ENCODE data around the gene DZIP1L. TPM values are rescaled to one million over a fixed set of nuclear protein-coding genes. Genes with fewer than 3 reads are reported as not detected.

The DZIP1L gene
- total RNA-seq, 1 donor from 2014 or later: 6.6 TPM

- H3K27me3 ChIP-seq (ENCODE audit: control insufficient read depth, insufficient read depth, low read length): no peaks in the 10 kb centered on the region
- H3K4me3 ChIP-seq (ENCODE audit: low read depth, low read length): no peak overlapping the region
- H3K36me3 ChIP-seq (ENCODE audit: control insufficient read depth, insufficient read depth, low read length): no peaks in the 10 kb centered on the region
- DNase-seq (ENCODE audit: low read depth): no peak
- no peak for TF ChIP-seq CTCF (IDR thresholded peaks at IDR 0.05; ENCODE audit: insufficient read depth, low read length, poor library complexity, severe bottlenecking)
Observed at GRCh38 chr3:138033202-138033691, 82.2 kb downstream of the DZIP1L start.

- H3K36me3 ChIP-seq (ENCODE audit: control insufficient read depth, insufficient read depth, low read length): no peaks in the 10 kb centered on the region
- no peaks in the 10 kb centered on the region for H3K27me3 ChIP-seq (ENCODE audit: control insufficient read depth, insufficient read depth, low read length)
- DNase-seq (ENCODE audit: low read depth): no peak
- H3K4me3 ChIP-seq (ENCODE audit: low read depth, low read length): no peak overlapping the region
- TF ChIP-seq CTCF (IDR thresholded peaks at IDR 0.05; ENCODE audit: insufficient read depth, low read length, poor library complexity, severe bottlenecking): no peak
Observed at GRCh38 chr3:138032567-138032966, 82.8 kb downstream of the DZIP1L start.

GRCh38 chr3:138031536-138031935 lies 83.9 kb downstream of the DZIP1L start:
- TF ChIP-seq CTCF (IDR thresholded peaks at IDR 0.05; ENCODE audit: insufficient read depth, low read length, poor library complexity, severe bottlenecking): no peak
- no peak overlapping the region for H3K4me3 ChIP-seq (ENCODE audit: low read depth, low read length)
- H3K27me3 ChIP-seq (ENCODE audit: control insufficient read depth, insufficient read depth, low read length): no peaks in the 10 kb centered on the region
- no peaks in the 10 kb centered on the region for H3K36me3 ChIP-seq (ENCODE audit: control insufficient read depth, insufficient read depth, low read length)
- DNase-seq (ENCODE audit: low read depth): no peak

- Histone ChIP-seq H3K27me3 (ENCODE audit: control insufficient read depth, insufficient read depth, low read length) (no peaks in the 10 kb centered on the region), H3K4me3 (ENCODE audit: low read depth, low read length) (no peak overlapping the region), H3K36me3 (ENCODE audit: control insufficient read depth, insufficient read depth, low read length) (no peaks in the 10 kb centered on the region)
- TF ChIP-seq CTCF (IDR thresholded peaks at IDR 0.05; ENCODE audit: insufficient read depth, low read length, poor library complexity, severe bottlenecking): no peak
- DNase-seq (ENCODE audit: low read depth): no peak
Observed at GRCh38 chr3:138030734-138031280, 84.6 kb downstream of the DZIP1L start.

GRCh38 chr3:138027821-138028220 lies 87.6 kb downstream of the DZIP1L start:
- no peak overlapping the region for H3K4me3 ChIP-seq (ENCODE audit: low read depth, low read length)
- TF ChIP-seq CTCF (IDR thresholded peaks at IDR 0.05; ENCODE audit: insufficient read depth, low read length, poor library complexity, severe bottlenecking): no peak
- DNase-seq (ENCODE audit: low read depth): no peak
- H3K36me3 ChIP-seq (ENCODE audit: control insufficient read depth, insufficient read depth, low read length): no peaks in the 10 kb centered on the region
- H3K27me3 ChIP-seq (ENCODE audit: control insufficient read depth, insufficient read depth, low read length): no peaks in the 10 kb centered on the region

- H3K4me3 ChIP-seq (ENCODE audit: low read depth, low read length): no peak overlapping the region
- no peak for DNase-seq (ENCODE audit: low read depth)
- H3K36me3 ChIP-seq (ENCODE audit: control insufficient read depth, insufficient read depth, low read length): no peaks in the 10 kb centered on the region
- no peaks in the 10 kb centered on the region for H3K27me3 ChIP-seq (ENCODE audit: control insufficient read depth, insufficient read depth, low read length)
- TF ChIP-seq CTCF (IDR thresholded peaks at IDR 0.05; ENCODE audit: insufficient read depth, low read length, poor library complexity, severe bottlenecking): no peak
Observed at GRCh38 chr3:138025553-138025952, 89.9 kb downstream of the DZIP1L start.

Data from kidney epithelial cell (primary cell).